Thyroid gland (tissue), 4 donors: ENCODE measurements around the gene BRD4. TPM values are rescaled to one million over a fixed set of nuclear protein-coding genes. Genes with fewer than 3 reads are reported as not detected.

ENCODE experiments used
- DNase-seq, 2 donors: peaks; one replicate each; pipeline ENCODE4 v3.0.0-alpha.2; 2019
- H3K27ac ChIP-seq, 3 donors: fragments of 200-600 bp; sonication (generic); 1 replicate in 2 of 3; 2 replicates in 1 of 3; pipeline ENCODE4 v1.5.1; 2016 to 2019; ENCODE audit warnings: mild to moderate bottlenecking in 1 of 3, moderate library complexity in 1 of 3
- H3K27me3 ChIP-seq: fragments of 200-600 bp; sonication (generic); one replicate; pipeline ENCODE4 v1.5.1; 2019
- H3K36me3 ChIP-seq, 2 donors: fragments of 200-600 bp; sonication (generic); one replicate each; pipeline ENCODE4 v1.5.1; 2016 to 2019
- H3K4me1 ChIP-seq, 2 donors: fragments of 200-600 bp; sonication (generic); one replicate each; pipeline ENCODE4 v1.5.1; 2017 to 2019
- H3K4me3 ChIP-seq, 3 donors: fragments of 200-600 bp; sonication (generic); replicated peaks in 1 of 3; 1 replicate in 2 of 3; 2 replicates in 1 of 3; pipeline ENCODE4 v1.5.1; 2016; ENCODE audit warnings: mild to moderate bottlenecking in 1 of 3
- H3K9me3 ChIP-seq: fragments of 200-600 bp; sonication (generic); one replicate; pipeline ENCODE4 v1.5.1; 2017
- POLR2A ChIP-seq, 2 donors: fragments of 450-650 bp; IDR thresholded peaks; one replicate each; pipeline ENCODE4 v1.6.1; 2017; ENCODE audit warnings: antibody characterized with exemption in 2 of 2, mild to moderate bottlenecking in 2 of 2, moderate library complexity in 1 of 2
- WGBS, 2 donors: methylation state at CpG; one replicate each; pipeline ENCODE4 v1.1.5; 2017; 5-methylcytosine and 5-hydroxymethylcytosine counted together
- intact Hi-C: fragments of 100-400 bp; cut with DNase I; formaldehyde crosslinking; loops from one replicate; pipeline ENCODE4 v1.15.1; 2023
- total RNA-seq, 4 donors: library from RNA; depleted of rRNA; stranded (reverse); fragments of >200 nt; gene quantifications; one replicate each; pipeline ENCODE4 v1.2.3, GENCODE V29; 2016
- TF ChIP-seq, protein P1 (sequence below), 6 experiments: fragments of 200-600 bp in 3 of 6; fragments of 450-650 bp in 3 of 6; sonication (generic) in 3 of 6; IDR thresholded peaks; one replicate each; pipeline ENCODE4 v1.5.1; 2016 to 2019; ENCODE audit warnings: antibody characterized with exemption in 6 of 6, mild to moderate bottlenecking in 2 of 6, inconsistent platforms in 1 of 6, moderate library complexity in 1 of 6

The BRD4 gene
- total RNA-seq, 4 donors from 2014 or later, result 20.8 to 78.1 (median 32.4) TPM

DNA sequence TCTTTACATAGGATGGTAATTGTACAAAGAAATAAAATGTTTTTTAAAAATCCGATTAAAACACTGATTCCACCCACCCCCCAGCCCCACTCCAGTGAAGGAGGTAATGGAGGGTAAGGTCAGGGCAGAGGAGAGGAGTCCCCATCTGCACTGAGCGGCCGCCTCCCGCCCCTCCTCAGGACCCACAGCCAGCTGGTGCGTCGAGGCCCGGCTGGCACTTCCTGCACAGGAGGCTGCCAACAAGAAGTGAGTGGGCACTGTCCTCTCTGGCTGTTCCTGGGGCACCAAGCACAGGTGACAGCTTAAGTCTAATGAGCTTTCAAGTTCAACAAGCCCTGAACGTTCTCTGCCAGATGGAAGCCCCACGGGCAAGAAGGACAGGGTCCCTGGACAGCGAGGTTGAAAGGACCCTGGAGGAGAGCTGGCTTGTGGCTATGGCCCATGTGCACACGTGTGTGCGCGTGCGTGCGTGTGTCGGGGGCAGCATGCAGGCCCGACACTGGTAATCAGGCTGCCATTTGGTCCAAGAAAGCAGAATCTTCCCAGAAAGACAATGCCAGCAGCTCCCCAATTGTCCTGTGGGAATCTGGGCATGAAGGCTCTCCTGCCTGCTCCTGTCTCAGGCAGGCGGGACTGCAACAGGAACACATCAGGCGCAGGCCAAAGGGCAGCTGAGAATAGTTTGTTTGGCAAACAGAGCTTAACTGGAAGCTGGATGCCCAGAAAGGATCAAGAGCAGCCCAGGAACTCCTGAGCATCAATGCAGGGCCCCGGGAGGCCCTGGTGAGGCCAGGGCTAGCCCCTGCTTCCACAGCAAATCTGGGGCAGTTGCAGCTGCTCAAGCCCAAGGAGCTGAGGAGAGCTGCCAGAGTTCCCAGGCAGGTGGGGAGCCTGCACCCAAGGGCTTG lies 85.0 kb downstream of the BRD4 start:
- 81 to 89% methylated on average over 19 to 20 of the region's 20 CpGs for WGBS, 2 donors
- no peak for DNase-seq
- H3K4me1 ChIP-seq, result peaks cover 4 to 52% of the 10 kb centered on the region in 2 donors
- no peaks in the 10 kb centered on the region for H3K9me3 ChIP-seq
- no peak overlapping the region for H3K4me3 ChIP-seq
- intact Hi-C loops, result no loop called here
- peaks cover 38% of the 10 kb centered on the region in 2 donors for H3K36me3 ChIP-seq
- TF ChIP-seq, protein P1, sequence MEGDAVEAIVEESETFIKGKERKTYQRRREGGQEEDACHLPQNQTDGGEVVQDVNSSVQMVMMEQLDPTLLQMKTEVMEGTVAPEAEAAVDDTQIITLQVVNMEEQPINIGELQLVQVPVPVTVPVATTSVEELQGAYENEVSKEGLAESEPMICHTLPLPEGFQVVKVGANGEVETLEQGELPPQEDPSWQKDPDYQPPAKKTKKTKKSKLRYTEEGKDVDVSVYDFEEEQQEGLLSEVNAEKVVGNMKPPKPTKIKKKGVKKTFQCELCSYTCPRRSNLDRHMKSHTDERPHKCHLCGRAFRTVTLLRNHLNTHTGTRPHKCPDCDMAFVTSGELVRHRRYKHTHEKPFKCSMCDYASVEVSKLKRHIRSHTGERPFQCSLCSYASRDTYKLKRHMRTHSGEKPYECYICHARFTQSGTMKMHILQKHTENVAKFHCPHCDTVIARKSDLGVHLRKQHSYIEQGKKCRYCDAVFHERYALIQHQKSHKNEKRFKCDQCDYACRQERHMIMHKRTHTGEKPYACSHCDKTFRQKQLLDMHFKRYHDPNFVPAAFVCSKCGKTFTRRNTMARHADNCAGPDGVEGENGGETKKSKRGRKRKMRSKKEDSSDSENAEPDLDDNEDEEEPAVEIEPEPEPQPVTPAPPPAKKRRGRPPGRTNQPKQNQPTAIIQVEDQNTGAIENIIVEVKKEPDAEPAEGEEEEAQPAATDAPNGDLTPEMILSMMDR (IDR thresholded peaks at IDR 0.05), result no peak
- peak overlapping the region; percentile 36 to 76 (median 69) for H3K27ac ChIP-seq
- no peaks in the 10 kb centered on the region for H3K27me3 ChIP-seq

- no peak overlapping the region for H3K4me3 ChIP-seq
- peaks cover 37 to 41% of the 10 kb centered on the region in 2 donors for H3K36me3 ChIP-seq
- H3K4me1 ChIP-seq, result peaks cover 4 to 42% of the 10 kb centered on the region in 2 donors
- no peaks in the 10 kb centered on the region for H3K9me3 ChIP-seq
- TF ChIP-seq POLR2A (IDR thresholded peaks at IDR 0.05), result no peak
- TF ChIP-seq, protein P1 (IDR thresholded peaks at IDR 0.05), result no peak
- DNase-seq, result no peak
- intact Hi-C loops, result no loop called here
- no peaks in the 10 kb centered on the region for H3K27me3 ChIP-seq
- WGBS, 2 donors, result 93 to 95% methylated on average over 5 of the region's 5 CpGs
- peak overlapping the region in 2 of 3 donors; percentile 69 to 76 for H3K27ac ChIP-seq
Measured at GRCh38 chr19:15246198-15246481, 86.2 kb downstream of the BRD4 start.

DNA sequence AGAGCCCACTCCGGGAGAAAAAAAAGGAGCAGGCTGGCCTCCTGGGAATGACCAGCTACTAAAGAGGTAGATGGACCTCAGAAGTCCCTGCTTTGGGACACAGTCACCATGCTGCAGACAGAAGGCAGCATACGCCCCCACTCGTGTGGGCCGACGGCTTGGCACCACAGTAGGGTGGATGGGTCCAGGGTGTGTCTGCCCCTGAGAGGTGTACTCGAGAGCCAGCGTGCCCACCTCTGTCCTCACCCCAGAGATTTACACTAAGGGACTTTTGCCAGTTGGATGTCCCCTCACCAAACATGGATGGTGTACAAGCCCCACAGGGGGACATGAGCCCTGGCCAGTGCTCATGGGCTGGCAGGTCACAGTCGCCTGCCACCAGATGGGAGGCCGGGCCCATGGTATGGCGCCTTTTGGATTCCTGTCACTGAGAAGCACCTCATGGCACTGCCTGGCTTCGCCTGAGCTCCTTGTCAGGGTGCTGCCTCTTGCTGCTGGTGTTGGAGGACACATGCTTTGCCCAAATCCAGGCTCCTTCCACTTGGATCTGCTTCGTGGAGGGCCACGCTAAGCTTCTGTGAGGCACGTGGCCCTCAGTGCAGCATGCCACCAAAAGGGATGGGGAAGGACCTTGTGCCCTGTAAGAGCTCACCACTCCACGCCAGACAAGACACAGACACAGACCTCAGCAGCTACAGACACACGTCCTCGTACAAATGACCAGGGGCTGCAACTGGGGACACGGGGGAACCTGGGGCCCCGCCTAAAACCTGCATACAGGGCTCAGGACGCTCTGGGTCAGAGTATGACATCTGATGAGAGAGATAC lies 86.8 kb downstream of the BRD4 start:
- Histone ChIP-seq H3K27me3 (no peaks in the 10 kb centered on the region), H3K4me3 (no peak overlapping the region), H3K4me1 (peaks cover 4 to 37% of the 10 kb centered on the region in 2 donors), H3K36me3 (peaks cover 37 to 45% of the 10 kb centered on the region in 2 donors), H3K9me3 (no peaks in the 10 kb centered on the region), H3K27ac (peak overlapping the region in 1 of 3 donors; percentile 69)
- no peak for DNase-seq
- WGBS, 2 donors, result 92 to 95% methylated on average over 15 to 18 of the region's 20 CpGs
- intact Hi-C loops, result no loop called here
- TF ChIP-seq, protein P1 (IDR thresholded peaks at IDR 0.05), result no peak
- TF ChIP-seq POLR2A (IDR thresholded peaks at IDR 0.05), result no peak

GRCh38 chr19:15244808-15245207 lies 87.5 kb downstream of the BRD4 start:
- H3K27ac ChIP-seq, result no peak overlapping the region
- H3K36me3 ChIP-seq, result peaks cover 42 to 52% of the 10 kb centered on the region in 2 donors
- no peaks in the 10 kb centered on the region for H3K9me3 ChIP-seq
- peaks cover 4 to 30% of the 10 kb centered on the region in 2 donors for H3K4me1 ChIP-seq
- TF ChIP-seq, protein P1 (IDR thresholded peaks at IDR 0.05), result no peak
- TF ChIP-seq POLR2A (IDR thresholded peaks at IDR 0.05), result no peak
- intact Hi-C loops, result no loop called here
- no peaks in the 10 kb centered on the region for H3K27me3 ChIP-seq
- no peak overlapping the region for H3K4me3 ChIP-seq
- 70 to 79% methylated on average over 7 of the region's 7 CpGs for WGBS, 2 donors
- no peak for DNase-seq
